Measurements from ENCODE around the gene SEPSECS.

DNA sequence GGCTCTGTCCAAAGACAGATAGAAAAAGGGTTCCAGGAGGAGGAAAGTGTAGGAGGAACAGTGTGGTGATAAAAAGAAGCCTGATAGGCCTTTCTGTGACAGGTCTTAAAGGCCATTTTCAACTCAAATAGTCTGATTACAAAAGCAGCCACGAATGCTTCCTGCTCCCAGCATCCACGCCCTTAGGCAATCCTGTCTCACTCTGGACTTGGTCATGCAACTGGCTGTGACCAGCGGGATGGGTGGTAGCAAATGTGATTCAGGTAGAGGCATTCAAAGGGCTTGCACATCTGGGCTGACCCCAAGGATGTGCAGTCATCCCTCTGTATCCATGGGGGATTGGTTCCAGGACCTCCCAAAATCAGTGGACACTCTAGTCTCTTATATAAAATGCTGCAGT, 14.4 kb upstream of the SEPSECS start:
- TF ChIP-seq EZH2phosphoT487 (IDR thresholded peaks at IDR 0.05; ENCODE audit: unreplicated experiment) (no peak), CTCF (conservative IDR thresholded peaks at IDR 0.05; ENCODE audit: low read depth in 2 of 2) (no peak), ZNF331 (CRISPR knock-in tag; IDR thresholded peaks at IDR 0.05; ENCODE audit: low read depth) (no peak), POLR2AphosphoS5 (IDR thresholded peaks at IDR 0.05; ENCODE audit: low read depth) (no peak), EZH2 (IDR thresholded peaks at IDR 0.05; ENCODE audit: low read depth, unreplicated experiment) (no peak), JUNB (IDR thresholded peaks at IDR 0.05; ENCODE audit: unreplicated experiment) (no peak), CREB1 (CRISPR knock-in tag; IDR thresholded peaks at IDR 0.05; ENCODE audit: low read depth) (no peak), ZNF114 (CRISPR knock-in tag; IDR thresholded peaks at IDR 0.05) (no peak)
- TF ChIP-seq, protein P1, sequence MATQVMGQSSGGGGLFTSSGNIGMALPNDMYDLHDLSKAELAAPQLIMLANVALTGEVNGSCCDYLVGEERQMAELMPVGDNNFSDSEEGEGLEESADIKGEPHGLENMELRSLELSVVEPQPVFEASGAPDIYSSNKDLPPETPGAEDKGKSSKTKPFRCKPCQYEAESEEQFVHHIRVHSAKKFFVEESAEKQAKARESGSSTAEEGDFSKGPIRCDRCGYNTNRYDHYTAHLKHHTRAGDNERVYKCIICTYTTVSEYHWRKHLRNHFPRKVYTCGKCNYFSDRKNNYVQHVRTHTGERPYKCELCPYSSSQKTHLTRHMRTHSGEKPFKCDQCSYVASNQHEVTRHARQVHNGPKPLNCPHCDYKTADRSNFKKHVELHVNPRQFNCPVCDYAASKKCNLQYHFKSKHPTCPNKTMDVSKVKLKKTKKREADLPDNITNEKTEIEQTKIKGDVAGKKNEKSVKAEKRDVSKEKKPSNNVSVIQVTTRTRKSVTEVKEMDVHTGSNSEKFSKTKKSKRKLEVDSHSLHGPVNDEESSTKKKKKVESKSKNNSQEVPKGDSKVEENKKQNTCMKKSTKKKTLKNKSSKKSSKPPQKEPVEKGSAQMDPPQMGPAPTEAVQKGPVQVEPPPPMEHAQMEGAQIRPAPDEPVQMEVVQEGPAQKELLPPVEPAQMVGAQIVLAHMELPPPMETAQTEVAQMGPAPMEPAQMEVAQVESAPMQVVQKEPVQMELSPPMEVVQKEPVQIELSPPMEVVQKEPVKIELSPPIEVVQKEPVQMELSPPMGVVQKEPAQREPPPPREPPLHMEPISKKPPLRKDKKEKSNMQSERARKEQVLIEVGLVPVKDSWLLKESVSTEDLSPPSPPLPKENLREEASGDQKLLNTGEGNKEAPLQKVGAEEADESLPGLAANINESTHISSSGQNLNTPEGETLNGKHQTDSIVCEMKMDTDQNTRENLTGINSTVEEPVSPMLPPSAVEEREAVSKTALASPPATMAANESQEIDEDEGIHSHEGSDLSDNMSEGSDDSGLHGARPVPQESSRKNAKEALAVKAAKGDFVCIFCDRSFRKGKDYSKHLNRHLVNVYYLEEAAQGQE (IDR thresholded peaks at IDR 0.05; ENCODE audit: unreplicated experiment): no peak
